ENCODE measurements around the gene ASTN2.

Gene ASTN2

DNA sequence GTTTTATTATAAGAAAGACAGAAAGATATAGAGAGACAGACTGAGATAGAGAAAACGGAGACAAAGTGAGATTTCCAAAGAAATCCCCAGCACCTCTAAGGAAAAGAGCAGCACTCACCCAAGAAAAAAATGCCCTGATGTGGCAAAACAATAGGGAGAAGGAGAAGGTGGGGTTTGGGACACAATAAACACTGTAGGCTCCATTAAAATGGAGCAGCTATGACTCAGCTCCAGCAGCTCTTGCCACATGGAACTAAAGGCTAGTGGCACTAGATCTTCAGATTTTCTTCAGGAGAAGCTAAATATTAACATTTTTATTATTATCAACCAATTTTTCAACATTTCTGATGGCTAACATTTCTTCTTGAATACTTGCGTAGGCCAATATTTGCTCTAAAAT is 406.0 kb downstream of the ASTN2 start:
- no peak for DNase-seq (ENCODE audit: extremely low read depth, low read depth)
- TF ChIP-seq, protein P1, sequence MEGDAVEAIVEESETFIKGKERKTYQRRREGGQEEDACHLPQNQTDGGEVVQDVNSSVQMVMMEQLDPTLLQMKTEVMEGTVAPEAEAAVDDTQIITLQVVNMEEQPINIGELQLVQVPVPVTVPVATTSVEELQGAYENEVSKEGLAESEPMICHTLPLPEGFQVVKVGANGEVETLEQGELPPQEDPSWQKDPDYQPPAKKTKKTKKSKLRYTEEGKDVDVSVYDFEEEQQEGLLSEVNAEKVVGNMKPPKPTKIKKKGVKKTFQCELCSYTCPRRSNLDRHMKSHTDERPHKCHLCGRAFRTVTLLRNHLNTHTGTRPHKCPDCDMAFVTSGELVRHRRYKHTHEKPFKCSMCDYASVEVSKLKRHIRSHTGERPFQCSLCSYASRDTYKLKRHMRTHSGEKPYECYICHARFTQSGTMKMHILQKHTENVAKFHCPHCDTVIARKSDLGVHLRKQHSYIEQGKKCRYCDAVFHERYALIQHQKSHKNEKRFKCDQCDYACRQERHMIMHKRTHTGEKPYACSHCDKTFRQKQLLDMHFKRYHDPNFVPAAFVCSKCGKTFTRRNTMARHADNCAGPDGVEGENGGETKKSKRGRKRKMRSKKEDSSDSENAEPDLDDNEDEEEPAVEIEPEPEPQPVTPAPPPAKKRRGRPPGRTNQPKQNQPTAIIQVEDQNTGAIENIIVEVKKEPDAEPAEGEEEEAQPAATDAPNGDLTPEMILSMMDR (IDR thresholded peaks at IDR 0.05; ENCODE audit: low read depth, low read length, missing control alignments), result no peak
- no peak overlapping the region for H3K4me3 ChIP-seq (replicated peaks; ENCODE audit: low read depth, low read length)

GRCh38 chr9:117008461-117008860 is 406.4 kb downstream of the ASTN2 start:
- TF ChIP-seq, protein P1 (IDR thresholded peaks at IDR 0.05; ENCODE audit: low read depth, low read length, missing control alignments), result no peak
- no peak overlapping the region for H3K4me3 ChIP-seq (replicated peaks; ENCODE audit: low read depth, low read length)
- no peak for DNase-seq (ENCODE audit: extremely low read depth, low read depth)

DNA sequence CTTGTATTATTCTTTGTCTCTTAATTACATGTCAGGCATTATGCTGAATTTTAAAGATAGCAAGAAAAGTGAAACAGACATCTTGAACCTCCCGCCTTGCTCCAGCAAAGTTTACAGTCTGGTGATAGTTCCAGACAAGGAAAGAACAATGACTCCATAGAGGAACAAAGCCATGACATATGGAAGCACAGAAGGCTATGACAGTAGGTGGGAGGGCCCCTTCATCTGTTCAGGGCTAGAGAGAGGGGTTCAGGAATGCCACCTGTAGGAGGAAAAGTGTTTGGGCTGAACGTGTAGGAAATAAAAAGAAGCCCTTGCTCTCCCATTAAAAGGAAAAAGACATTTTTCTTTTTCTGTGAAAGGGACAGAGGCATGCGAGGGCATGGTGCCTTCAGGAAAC is 412.2 kb downstream of the ASTN2 start:
- TF ChIP-seq, protein P1 (IDR thresholded peaks at IDR 0.05; ENCODE audit: low read depth, low read length, missing control alignments), result no peak
- no peak overlapping the region for H3K4me3 ChIP-seq (replicated peaks; ENCODE audit: low read depth, low read length)
- DNase-seq (ENCODE audit: extremely low read depth, low read depth), result no peak

DNA sequence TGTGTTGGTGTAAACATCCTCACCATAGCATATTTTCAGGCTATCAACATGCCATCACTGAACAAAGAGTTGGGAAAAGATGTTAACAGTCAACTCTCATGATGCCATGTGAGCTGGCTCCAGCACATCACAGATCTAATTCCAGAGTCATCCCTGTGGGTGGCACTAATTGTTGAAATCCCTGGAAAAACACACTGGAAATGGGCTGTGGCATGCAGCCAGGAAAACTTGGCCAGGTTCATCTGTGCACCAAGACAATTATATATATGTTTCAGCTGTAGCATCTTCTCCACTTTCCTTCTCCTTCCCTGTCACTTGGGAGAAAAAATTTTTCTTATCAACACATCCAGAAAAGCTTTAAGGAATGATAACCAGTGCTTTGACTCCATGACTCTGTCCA is 414.0 kb downstream of the ASTN2 start:
- no peak overlapping the region for H3K4me3 ChIP-seq (replicated peaks; ENCODE audit: low read depth, low read length)
- no peak for DNase-seq (ENCODE audit: extremely low read depth, low read depth)
- TF ChIP-seq, protein P1 (IDR thresholded peaks at IDR 0.05; ENCODE audit: low read depth, low read length, missing control alignments), result no peak

- no peak overlapping the region for H3K4me3 ChIP-seq (replicated peaks; ENCODE audit: low read depth, low read length)
- TF ChIP-seq, protein P1 (IDR thresholded peaks at IDR 0.05; ENCODE audit: low read depth, low read length, missing control alignments), result no peak
- no peak for DNase-seq (ENCODE audit: extremely low read depth, low read depth)
Measured at GRCh38 chr9:117000196-117000723, 414.6 kb downstream of the ASTN2 start.

GRCh38 chr9:116998305-116998704 is 416.6 kb downstream of the ASTN2 start:
- TF ChIP-seq, protein P1 (IDR thresholded peaks at IDR 0.05; ENCODE audit: low read depth, low read length, missing control alignments), result no peak
- H3K4me3 ChIP-seq (replicated peaks; ENCODE audit: low read depth, low read length), result no peak overlapping the region
- DNase-seq (ENCODE audit: extremely low read depth, low read depth), result no peak

- TF ChIP-seq, protein P1 (IDR thresholded peaks at IDR 0.05; ENCODE audit: low read depth, low read length, missing control alignments), result no peak
- H3K4me3 ChIP-seq (replicated peaks; ENCODE audit: low read depth, low read length), result no peak overlapping the region
- DNase-seq (ENCODE audit: extremely low read depth, low read depth), result no peak
Measured at GRCh38 chr9:116992865-116993264, 422.0 kb downstream of the ASTN2 start.

Data from HFF-Myc (cell line).